Trophoblast cell (in vitro differentiated cells and primary cell): ENCODE measurements around the gene WWP2.
"Not testable (repeated sequence)": the region's sequence is repeated elsewhere in the genome, so short reads cannot be mapped to it uniquely, and the experiment has no call there.

Source experiments
- DNase-seq, 2 donors: peaks; one replicate each; pipeline ENCODE4 v3.0.0-alpha.2; 2016
- H2AFZ ChIP-seq: 2 replicates; pipeline ENCODE4 v1.6.1; 2013; ENCODE audit warnings: low read length, moderate library complexity, mild to moderate bottlenecking; ENCODE audit not compliant: insufficient read depth, poor library complexity
- H2AK5ac ChIP-seq: 2 replicates; pipeline ENCODE4 v1.6.1; 2013; ENCODE audit warnings: mild to moderate bottlenecking, low read length
- H2BK120ac ChIP-seq: 2 replicates; pipeline ENCODE4 v1.6.1; 2013; ENCODE audit warnings: low read length, mild to moderate bottlenecking, moderate library complexity; ENCODE audit not compliant: insufficient read depth, poor library complexity
- H2BK12ac ChIP-seq: 2 replicates; pipeline ENCODE4 v1.6.1; 2013; ENCODE audit warnings: mild to moderate bottlenecking, low read length, moderate library complexity
- H2BK5ac ChIP-seq: 2 replicates; pipeline ENCODE4 v1.6.1; 2013; ENCODE audit warnings: low read length, low read depth, moderate library complexity, mild to moderate bottlenecking; ENCODE audit not compliant: poor library complexity
- H3K14ac ChIP-seq: 2 replicates; pipeline ENCODE4 v1.6.1; 2013; ENCODE audit warnings: mild to moderate bottlenecking, low read length
- H3K18ac ChIP-seq: 2 replicates; pipeline ENCODE4 v1.6.1; 2013; ENCODE audit warnings: mild to moderate bottlenecking, low read length
- H3K23ac ChIP-seq: 2 replicates; pipeline ENCODE4 v1.6.1; 2013; ENCODE audit warnings: low read length
- H3K27ac ChIP-seq: 2 replicates; pipeline ENCODE4 v1.5.1; 2013; ENCODE audit warnings: low read depth, mild to moderate bottlenecking, inconsistent platforms, low read length, moderate library complexity
- H3K27me3 ChIP-seq: 2 replicates; pipeline ENCODE4 v1.6.1; 2013; ENCODE audit warnings: inconsistent platforms, mild to moderate bottlenecking, low read length, moderate library complexity; ENCODE audit not compliant: insufficient read depth
- H3K36me3 ChIP-seq, 2 experiments: 1 replicate in 1 of 2; 2 replicates in 1 of 2; pipeline ENCODE4 v1.6.1; 2013; ENCODE audit warnings: low read length in 2 of 2, mild to moderate bottlenecking in 2 of 2, moderate library complexity in 1 of 2; ENCODE audit not compliant: insufficient read depth in 2 of 2, control insufficient read depth in 1 of 2
- H3K4ac ChIP-seq: 2 replicates; pipeline ENCODE4 v1.6.1; 2013; ENCODE audit warnings: low read depth, mild to moderate bottlenecking, low read length, moderate library complexity
- H3K4me1 ChIP-seq, 2 experiments: 1 replicate in 1 of 2; 2 replicates in 1 of 2; pipeline ENCODE4 v1.6.1; 2013; ENCODE audit warnings: low read length in 2 of 2, mild to moderate bottlenecking in 2 of 2, moderate library complexity in 1 of 2; ENCODE audit not compliant: insufficient read depth in 2 of 2, control insufficient read depth in 1 of 2
- H3K4me2 ChIP-seq: 2 replicates; pipeline ENCODE4 v1.6.1; 2013; ENCODE audit warnings: inconsistent platforms, mild to moderate bottlenecking, low read length, moderate library complexity
- H3K4me3 ChIP-seq: 2 replicates; pipeline ENCODE4 v1.5.1; 2013; ENCODE audit warnings: mild to moderate bottlenecking, low read depth, low read length, inconsistent platforms
- H3K79me1 ChIP-seq: one replicate; pipeline ENCODE4 v1.6.1; 2013; ENCODE audit warnings: low read length
- H3K79me2 ChIP-seq: 2 replicates; pipeline ENCODE4 v1.6.1; 2013; ENCODE audit warnings: low read length, mild to moderate bottlenecking; ENCODE audit not compliant: control insufficient read depth, insufficient read depth, poor library complexity
- H3K9ac ChIP-seq: 2 replicates; pipeline ENCODE4 v1.6.1; 2013; ENCODE audit warnings: mild to moderate bottlenecking, low read length
- H3K9me3 ChIP-seq: 2 replicates; pipeline ENCODE4 v1.6.1; 2013; ENCODE audit warnings: low read depth, mild to moderate bottlenecking, control low read depth, inconsistent platforms, low read length; ENCODE audit not compliant: insufficient read depth
- H4K12ac ChIP-seq: 2 replicates; pipeline ENCODE4 v1.6.1; 2013; ENCODE audit warnings: low read depth, mild to moderate bottlenecking, low read length, moderate library complexity
- H4K8ac ChIP-seq: 2 replicates; pipeline ENCODE4 v1.6.1; 2013; ENCODE audit warnings: low read depth, mild to moderate bottlenecking, low read length, moderate library complexity
- H4K91ac ChIP-seq: one replicate; pipeline ENCODE4 v1.6.1; 2013; ENCODE audit warnings: low read depth, mild to moderate bottlenecking, low read length, moderate library complexity
- WGBS: extraction: QIAGEN DNeasy Blood & Tissue Kit; methylation state at CpG from one replicate; pipeline ENCODE4 v1.1.7; 2013; ENCODE audit warnings: missing lambda C conversion rate; ENCODE audit not compliant: insufficient read length, insufficient coverage; ENCODE audit errors: extremely low coverage; 5-methylcytosine and 5-hydroxymethylcytosine counted together

Gene WWP2

DNA sequence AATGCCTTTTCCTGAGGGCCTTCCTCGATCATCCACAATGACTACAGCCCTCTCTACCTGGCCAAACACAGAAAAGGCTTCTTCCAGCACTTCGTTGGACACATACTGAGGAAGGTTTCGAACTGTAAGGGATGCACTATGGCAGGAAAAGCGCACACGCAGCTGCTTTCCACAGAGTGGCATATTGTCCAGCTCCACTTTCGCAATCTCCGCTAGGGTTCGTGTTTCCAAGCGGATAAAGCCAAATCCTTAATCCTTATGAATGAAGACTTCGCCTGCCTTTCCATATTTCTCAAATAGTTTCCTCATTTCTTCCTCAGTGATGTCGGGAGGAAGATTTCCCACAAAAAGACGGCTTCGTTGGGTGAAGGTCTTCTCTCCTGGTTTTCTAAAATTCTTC, 4.8 kb upstream of the WWP2 start:
- not testable (repeated sequence) for H3K4me2 ChIP-seq, H3K79me1 ChIP-seq, H2AK5ac ChIP-seq, H3K27me3 ChIP-seq, H2BK120ac ChIP-seq, H3K18ac ChIP-seq, H3K9ac ChIP-seq, H3K27ac ChIP-seq, H3K4ac ChIP-seq, DNase-seq, H3K14ac ChIP-seq, H4K12ac ChIP-seq, H3K79me2 ChIP-seq, H3K4me3 ChIP-seq, H2BK12ac ChIP-seq, H3K4me1 ChIP-seq, H2AFZ ChIP-seq, H3K9me3 ChIP-seq, H4K8ac ChIP-seq, H3K36me3 ChIP-seq, H2BK5ac ChIP-seq, H3K23ac ChIP-seq, H4K91ac ChIP-seq
- WGBS, result no CpG with 5 or more reads among the region's 13 CpGs

- Histone ChIP-seq H3K4me3 (peak overlapping the region; percentile 91), H3K4me2 (peak overlapping the region; percentile 89), H4K91ac (peak overlapping the region; percentile 87), H4K8ac (peak overlapping the region; percentile 100), H3K79me1 (peaks cover 3% of the 10 kb centered on the region), H3K79me2 (peaks cover 3% of the 10 kb centered on the region), H3K9ac (peak overlapping the region; percentile 94), H3K9me3 (no peaks in the 10 kb centered on the region), H3K23ac (no peak overlapping the region), H3K27ac (peak overlapping the region; percentile 73), H4K12ac (no peak overlapping the region), H3K27me3 (no peaks in the 10 kb centered on the region), H3K36me3 (no peaks in the 10 kb centered on the region), H3K4me1 (peaks cover 0 to 1% of the 10 kb centered on the region in 2 experiments), H2AK5ac (peak overlapping the region; percentile 90), H3K4ac (peak overlapping the region; percentile 98), H3K14ac (peak overlapping the region; percentile 99), H3K18ac (peak overlapping the region; percentile 89), H2BK12ac (no peak overlapping the region), H2BK5ac (peak overlapping the region; percentile 66), H2BK120ac (peak overlapping the region; percentile 68), H2AFZ (peak overlapping the region; percentile 87)
- WGBS, result no CpG with 5 or more reads among the region's 14 CpGs
- peak in 1 of 2 donors; percentile 25 for DNase-seq
Observed at GRCh38 chr16:69762814-69763598, 874 bp downstream of the WWP2 start.

GRCh38 chr16:69763599-69763942, 1.4 kb downstream of the WWP2 start:
- H3K79me1 ChIP-seq, result peaks cover 3% of the 10 kb centered on the region
- H3K4me1 ChIP-seq, result peaks cover 0 to 1% of the 10 kb centered on the region in 2 experiments
- H3K23ac ChIP-seq, result no peak overlapping the region
- H2BK12ac ChIP-seq, result no peak overlapping the region
- H4K8ac ChIP-seq, result no peak overlapping the region
- no peak overlapping the region for H2BK120ac ChIP-seq
- H3K9me3 ChIP-seq, result no peaks in the 10 kb centered on the region
- H4K91ac ChIP-seq, result no peak overlapping the region
- no peak overlapping the region for H3K9ac ChIP-seq
- no peak overlapping the region for H2AFZ ChIP-seq
- no peak overlapping the region for H3K4ac ChIP-seq
- no peak overlapping the region for H2AK5ac ChIP-seq
- no peak overlapping the region for H3K27ac ChIP-seq
- H3K27me3 ChIP-seq, result no peaks in the 10 kb centered on the region
- H3K18ac ChIP-seq, result no peak overlapping the region
- no peak overlapping the region for H3K4me2 ChIP-seq
- no peak overlapping the region for H3K14ac ChIP-seq
- no peaks in the 10 kb centered on the region for H3K36me3 ChIP-seq
- no CpG with 5 or more reads among the region's 5 CpGs for WGBS
- no peak overlapping the region for H2BK5ac ChIP-seq
- no peak for DNase-seq
- H3K4me3 ChIP-seq, result no peak overlapping the region
- peaks cover 3% of the 10 kb centered on the region for H3K79me2 ChIP-seq
- H4K12ac ChIP-seq, result no peak overlapping the region

GRCh38 chr16:69767459-69768229, 5.5 kb downstream of the WWP2 start:
- no peak overlapping the region for H2BK120ac ChIP-seq
- H3K27ac ChIP-seq, result no peak overlapping the region
- H3K9me3 ChIP-seq, result no peaks in the 10 kb centered on the region
- no peak overlapping the region for H3K4ac ChIP-seq
- no peak overlapping the region for H3K18ac ChIP-seq
- no peak overlapping the region for H2BK5ac ChIP-seq
- H2BK12ac ChIP-seq, result no peak overlapping the region
- peaks cover under 1% of the 10 kb centered on the region for H3K79me2 ChIP-seq
- H3K14ac ChIP-seq, result no peak overlapping the region
- no CpG with 5 or more reads among the region's 5 CpGs for WGBS
- H4K8ac ChIP-seq, result no peak overlapping the region
- no peak overlapping the region for H3K4me3 ChIP-seq
- H2AK5ac ChIP-seq, result no peak overlapping the region
- no peak overlapping the region for H4K12ac ChIP-seq
- H3K36me3 ChIP-seq, result no peaks in the 10 kb centered on the region
- H4K91ac ChIP-seq, result no peak overlapping the region
- H3K27me3 ChIP-seq, result no peaks in the 10 kb centered on the region
- no peak overlapping the region for H3K4me2 ChIP-seq
- H3K79me1 ChIP-seq, result no peaks in the 10 kb centered on the region
- H3K9ac ChIP-seq, result no peak overlapping the region
- no peak overlapping the region for H3K23ac ChIP-seq
- no peaks in the 10 kb centered on the region for H3K4me1 ChIP-seq
- no peak overlapping the region for H2AFZ ChIP-seq
- no peak for DNase-seq
